K562 (cell line): Measurements from ENCODE around the gene BRPF1. TPM values are rescaled to one million over a fixed set of nuclear protein-coding genes. Genes with fewer than 3 reads are reported as not detected.

Source experiments
- ATAC-seq: fragments of 200-7000 bp; cut with Tn5 transposase; 3 replicates; pipeline ENCODE4 v1.9.1; 2020; ENCODE audit warnings: moderate library complexity
- BruUV-seq: library from RNA; stranded (reverse); fragments of 400-500 nt; replicated peaks from 2 replicates; lab custom pipeline; 2021; lab: Mats Ljungman, UMichigan
- CTCF ChIA-PET: fragments of 300-600 bp; formaldehyde crosslinking; extraction: SDS; loops from one replicate; lab custom pipeline; 2021; ENCODE audit warnings: low intra/inter-chr PET ratio; lab: Yijun Ruan, JAX
- POLR2A ChIA-PET: fragments of 300-600, 350-650 bp; sonication (Branson Sonifier 250); formaldehyde crosslinking; extraction: SDS; loops from one replicate; lab custom pipeline; 2021; ENCODE audit warnings: antibody characterized with exemption, inconsistent platforms; lab: Yijun Ruan, JAX
- DNase-seq, 4 experiments: peaks; one replicate each; pipeline versions ENCODE4 v3.0.0 to v3.0.0-alpha.2; 2011 to 2018; ENCODE audit warnings: low spot score in 3 of 4, mixed read lengths in 3 of 4; ENCODE audit errors: extremely low read depth in 1 of 4
- FAIRE-seq: peaks from 2 replicates; lab custom pipeline; 2011; peaks lifted over from hg19 to GRCh38; lab: Jason Lieb, UNC
- H2AFZ ChIP-seq: 2 replicates; pipeline ENCODE4 v1.6.0; 2011; ENCODE audit warnings: low read depth, low read length, control low read depth, inconsistent platforms
- H3K27ac ChIP-seq: fragments of 200-600 bp; 3 replicates; pipeline ENCODE4 v1.8.0; 2011; ENCODE audit warnings: low read depth, mild to moderate bottlenecking, control low read depth, inconsistent platforms, low read length, moderate library complexity, mixed read lengths; ENCODE audit errors: extremely low read depth
- H3K27me3 ChIP-seq, 2 experiments: fragments of 300-600 bp in 1 of 2; 2 replicates in 1 of 2; 3 replicates in 1 of 2; pipeline versions ENCODE4 v1.6.0 to v1.8.0; 2011; ENCODE audit warnings: inconsistent platforms in 2 of 2, low read length in 2 of 2, mild to moderate bottlenecking in 1 of 2, mixed read lengths in 1 of 2, moderate library complexity in 1 of 2; ENCODE audit not compliant: control insufficient read depth in 2 of 2, insufficient read depth in 2 of 2
- H3K36me3 ChIP-seq: fragments of 300-600 bp; 3 replicates; pipeline ENCODE4 v1.8.0; 2011; ENCODE audit warnings: mild to moderate bottlenecking, low read length, inconsistent platforms; ENCODE audit not compliant: control insufficient read depth, insufficient read depth
- H3K4me1 ChIP-seq, 2 experiments: fragments of 200-600 bp in 1 of 2; replicated peaks in 1 of 2; 2 replicates in 1 of 2; 3 replicates in 1 of 2; pipeline versions ENCODE4 v1.5.1 to v1.8.0; 2011; ENCODE audit warnings: inconsistent platforms in 2 of 2, low read length in 2 of 2, mild to moderate bottlenecking in 1 of 2, mixed read lengths in 1 of 2, moderate library complexity in 1 of 2; ENCODE audit not compliant: control insufficient read depth in 2 of 2, insufficient read depth in 2 of 2
- H3K4me2 ChIP-seq: 2 replicates; pipeline ENCODE4 v1.6.1; 2011; ENCODE audit warnings: low read length, control low read depth, inconsistent platforms, mixed read lengths; ENCODE audit not compliant: insufficient read depth
- H3K4me3 ChIP-seq: fragments of 200-600 bp; sonication (generic), shearing (Covaris generic); 2 replicates; pipeline ENCODE4 v1.5.1; 2016; ENCODE audit warnings: control low read depth, inconsistent platforms
- H3K79me2 ChIP-seq: fragments of 200-600 bp; 3 replicates; pipeline ENCODE4 v1.8.0; 2011; ENCODE audit warnings: low read length, inconsistent platforms; ENCODE audit not compliant: control insufficient read depth, insufficient read depth
- H3K9ac ChIP-seq, 2 experiments: 2 replicates each; pipeline versions ENCODE4 v1.6.0 to v1.6.1; 2011; ENCODE audit warnings: low read depth in 2 of 2, low read length in 2 of 2, control low read depth in 1 of 2, inconsistent platforms in 1 of 2, mild to moderate bottlenecking in 1 of 2, mixed read lengths in 1 of 2; ENCODE audit not compliant: insufficient read depth in 1 of 2
- H3K9me1 ChIP-seq: one replicate; pipeline ENCODE4 v1.6.0; 2011; ENCODE audit warnings: inconsistent platforms, mild to moderate bottlenecking, low read length, moderate library complexity; ENCODE audit not compliant: control insufficient read depth, insufficient read depth
- H3K9me3 ChIP-seq: replicated peaks from 2 replicates; pipeline ENCODE4 v1.5.1; 2011; ENCODE audit warnings: low read depth, low read length, inconsistent platforms; ENCODE audit not compliant: control insufficient read depth, insufficient read depth
- H4K20me1 ChIP-seq: replicated peaks from 2 replicates; pipeline ENCODE4 v1.6.1; 2011; ENCODE audit warnings: low read length, inconsistent platforms, mixed read lengths; ENCODE audit not compliant: control insufficient read depth, insufficient read depth
- BCOR ChIP-seq: fragments of 450-650 bp; IDR thresholded peaks from 2 replicates; pipeline ENCODE4 v1.6.1; 2016
- DMBX1 ChIP-seq: fragments of 250-450 bp; sonication (Bioruptor Pico); IDR thresholded peaks from 2 replicates; pipeline ENCODE4 v1.8.0; 2022; ENCODE audit warnings: inconsistent platforms, mild to moderate bottlenecking, moderate library complexity, borderline replicate concordance
- HNRNPL ChIP-seq: fragments of 200-400 bp; formaldehyde crosslinking; IDR thresholded peaks from 2 replicates; pipeline ENCODE4 v1.6.1; 2017; ENCODE audit warnings: low read depth, mild to moderate bottlenecking, low read length
- POLR2AphosphoS2 ChIP-seq: IDR thresholded peaks from 2 replicates; pipeline ENCODE4 v1.6.1; 2012; ENCODE audit warnings: low read length, improper control_type of control experiment
- RAD21 ChIP-seq, 2 experiments: fragments of 250-450 bp in 1 of 2; fragments of 450-650 bp in 1 of 2; sonication (Bioruptor Pico) in 1 of 2; formaldehyde crosslinking in 1 of 2; IDR thresholded peaks in 1 of 2; conservative IDR thresholded peaks in 1 of 2; 2 replicates each; pipeline versions ENCODE4 v1.4.0 to v1.8.0; 2020 to 2022; ENCODE audit warnings: mild to moderate bottlenecking in 2 of 2, moderate library complexity in 1 of 2
- SMAD4 ChIP-seq: fragments of 250-450 bp; sonication (Bioruptor Pico); conservative IDR thresholded peaks from 2 replicates; pipeline ENCODE4 v1.8.0; 2021; ENCODE audit warnings: inconsistent platforms, mild to moderate bottlenecking, moderate library complexity
- VEZF1 ChIP-seq: fragments of 200-800 bp; sonication (Bioruptor generic); IDR thresholded peaks from 2 replicates; pipeline ENCODE4 v1.6.1; 2017; ENCODE audit warnings: missing genetic modification characterization, missing compliant biosample characterization
- ZKSCAN8 ChIP-seq: fragments of 200-800 bp; sonication (Bioruptor generic); IDR thresholded peaks from 2 replicates; pipeline ENCODE4 v1.6.1; 2016; ENCODE audit warnings: missing genetic modification characterization, missing compliant biosample characterization
- ZNF699 ChIP-seq: fragments of 250-450 bp; sonication (Bioruptor Pico); IDR thresholded peaks from 2 replicates; pipeline ENCODE4 v1.8.0; 2021; ENCODE audit warnings: mild to moderate bottlenecking, moderate library complexity; ENCODE audit not compliant: insufficient replicate concordance
- ZNF764 ChIP-seq: fragments of 250-450 bp; sonication (Bioruptor Pico); IDR thresholded peaks from 2 replicates; pipeline ENCODE4 v1.4.0; 2020; ENCODE audit warnings: low read depth, mild to moderate bottlenecking, moderate library complexity
- ZNF766 ChIP-seq: fragments of 200-800 bp; sonication (Bioruptor generic); conservative IDR thresholded peaks from 2 replicates; pipeline ENCODE4 v1.6.1; 2016; ENCODE audit warnings: missing genetic modification characterization, missing compliant biosample characterization
- WGBS: fragments of 100-300 bp; shearing (Covaris generic); methylation state at CpG from one replicate; pipeline ENCODE4 v1.1.6; 2016; ENCODE audit warnings: low coverage, mixed read lengths; ENCODE audit not compliant: insufficient coverage; ENCODE audit errors: missing lambda C conversion rate; 5-methylcytosine and 5-hydroxymethylcytosine counted together
- in situ Hi-C: fragments of 300-500 bp; cut with MboI; formaldehyde crosslinking; loops from 4 replicates; pipeline ENCODE4 v1.15.0; 2018; ENCODE audit warnings: inconsistent platforms, mixed read lengths
- intact Hi-C: fragments of 100-400 bp; cut with micrococcal nuclease; formaldehyde crosslinking; loops from 2 replicates; pipeline ENCODE4 v1.14.2; 2022
- polyA plus RNA-seq, 8 experiments: library from polyadenylated mRNA; depleted of rRNA in 4 of 8; stranded (reverse) in 5 of 8; unstranded in 3 of 8; fragments of >200 nt; fragmentation: Nextera tagmentation in 2 of 8; fragmentation: Illumina TruSeq in 1 of 8; extraction: Ambion mirVana in 2 of 8; extraction: Trizol in 1 of 8; gene quantifications; 2 replicates each; pipeline versions ENCODE4 v1.2.1 to v1.2.3, GENCODE V29; 2011 to 2014; ENCODE audit warnings: inconsistent platforms in 1 of 8, missing spikeins in 1 of 8
- total RNA-seq, 7 experiments: library from RNA; depleted of rRNA in 6 of 7; stranded (reverse); fragments of >200 nt in 6 of 7; fragmentation: Illumina TruSeq in 2 of 7; extraction: Trizol in 2 of 7; gene quantifications; 2 replicates each; pipeline versions ENCODE4 v1.2.1 to v1.2.3, GENCODE V29; 2011 to 2021; ENCODE audit warnings: low replicate concordance in 1 of 7
- TF ChIP-seq, protein P1 (sequence below): sonication (generic); IDR thresholded peaks from 2 replicates; pipeline ENCODE4 v1.6.1; 2016
- TF ChIP-seq, protein P2 (sequence below): fragments of 250-450 bp; sonication (Bioruptor Pico); IDR thresholded peaks from 2 replicates; pipeline ENCODE4 v1.4.0; 2020

Gene BRPF1
- total and polyA plus RNA-seq, 9 of the 15 experiments (the other 6 are each of a cell fraction or from before 2014, with no cell fraction given), result 1.1 to 40.2 (median 23.5) TPM

DNA sequence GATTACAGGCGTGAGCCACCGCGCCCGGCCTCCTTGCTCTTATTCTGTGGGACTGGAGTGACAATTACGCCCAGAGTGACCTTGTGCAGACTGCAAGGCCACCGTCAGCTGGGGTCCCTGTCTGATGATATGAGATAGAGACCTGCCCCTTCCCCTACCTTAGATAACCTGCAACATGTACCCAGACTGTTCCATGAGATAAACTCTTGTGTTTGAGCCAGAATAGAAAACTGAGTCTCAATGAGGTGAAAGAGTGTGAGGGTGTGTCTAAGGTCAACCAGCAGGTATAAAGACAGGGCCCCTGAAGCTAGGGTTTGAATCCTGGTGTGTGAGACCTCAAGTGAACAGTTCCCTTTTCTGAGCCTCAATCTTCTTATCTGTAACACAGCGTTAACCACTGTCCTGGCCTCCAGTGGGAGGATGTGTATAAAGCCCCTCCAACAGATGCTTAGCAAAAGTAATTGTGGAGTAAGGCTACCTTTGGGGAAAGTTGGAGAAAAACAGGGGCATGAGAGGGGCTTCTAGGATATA, 54.7 kb downstream of the BRPF1 start (continued):
- TF ChIP-seq, protein P1, sequence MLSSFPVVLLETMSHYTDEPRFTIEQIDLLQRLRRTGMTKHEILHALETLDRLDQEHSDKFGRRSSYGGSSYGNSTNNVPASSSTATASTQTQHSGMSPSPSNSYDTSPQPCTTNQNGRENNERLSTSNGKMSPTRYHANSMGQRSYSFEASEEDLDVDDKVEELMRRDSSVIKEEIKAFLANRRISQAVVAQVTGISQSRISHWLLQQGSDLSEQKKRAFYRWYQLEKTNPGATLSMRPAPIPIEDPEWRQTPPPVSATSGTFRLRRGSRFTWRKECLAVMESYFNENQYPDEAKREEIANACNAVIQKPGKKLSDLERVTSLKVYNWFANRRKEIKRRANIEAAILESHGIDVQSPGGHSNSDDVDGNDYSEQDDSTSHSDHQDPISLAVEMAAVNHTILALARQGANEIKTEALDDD, result peak; percentile 62; the same call in 1 of the 2 replicates
- TF ChIP-seq ZKSCAN8 (CRISPR knock-in tag) (0 out of 2 replicates have a peak, but pooled peaks have one; percentile 18), ZNF699 (CRISPR knock-in tag) (no peak), BCOR (no peak; the same call in none of the 2 replicates)

GRCh38 chr3:9786825-9787669, 55.5 kb downstream of the BRPF1 start:
- peaks cover 43% of the 10 kb centered on the region in 2 experiments for H3K4me1 ChIP-seq
- no peak overlapping the region for H2AFZ ChIP-seq
- H3K9ac ChIP-seq, result peak overlapping the region; percentile 9 to 27; a peak in 2 of 4 replicates
- 63% methylated on average over 13 of the region's 13 CpGs for WGBS
- H4K20me1 ChIP-seq, result no peaks in the 10 kb centered on the region
- ChIA-PET CTCF (no interaction called here), POLR2A (interaction anchor here (0.5 to 2.0 kb wide), 4 partner anchors 9 to 942 kb away, joined by 3 to 12 read pairs (median 3); no protein-coding TSS in a partner anchor)
- in situ Hi-C loops (no loop called here), intact Hi-C loops (no loop called here)
- FAIRE-seq (peak; percentile 26), ATAC-seq (peak; percentile 70), DNase-seq (peak in 1 of 4 experiments; percentile 58)
- H3K27ac ChIP-seq, result peak overlapping the region; percentile 56
- no peaks in the 10 kb centered on the region for H3K9me1 ChIP-seq
- H3K4me2 ChIP-seq, result peak overlapping the region; percentile 63; the same call in 1 of the 2 replicates
- peaks cover 19% of the 10 kb centered on the region for H3K79me2 ChIP-seq
- H3K9me3 ChIP-seq, result no peaks in the 10 kb centered on the region
- H3K27me3 ChIP-seq, result no peaks in the 10 kb centered on the region
- BruUV-seq, result no TSS peak
- peaks cover 71% of the 10 kb centered on the region for H3K36me3 ChIP-seq
- H3K4me3 ChIP-seq, result no peak overlapping the region
- TF ChIP-seq ZNF764, result peak; percentile 96
- TF ChIP-seq RAD21 (CRISPR knock-in tag; conservative IDR thresholded peaks at IDR 0.05 in 1 of 2, IDR thresholded peaks at IDR 0.05 in 1 of 2), result 0 out of 4 replicates have a peak, but pooled peaks of 1 of the 2 experiments have one; percentile 2
- 0 out of 2 replicates have a peak, but pooled peaks have one; percentile 33 for TF ChIP-seq DMBX1 (CRISPR knock-in tag)
- peak; percentile 62; the same call in 1 of the 2 replicates for TF ChIP-seq HNRNPL
- TF ChIP-seq POLR2AphosphoS2, result peak; percentile 62
- TF ChIP-seq VEZF1 (CRISPR knock-in tag), result 0 out of 2 replicates have a peak, but pooled peaks have one; percentile 6
- TF ChIP-seq SMAD4, result 0 out of 2 replicates have a peak, but pooled peaks have one; percentile 18
- TF ChIP-seq, protein P2, sequence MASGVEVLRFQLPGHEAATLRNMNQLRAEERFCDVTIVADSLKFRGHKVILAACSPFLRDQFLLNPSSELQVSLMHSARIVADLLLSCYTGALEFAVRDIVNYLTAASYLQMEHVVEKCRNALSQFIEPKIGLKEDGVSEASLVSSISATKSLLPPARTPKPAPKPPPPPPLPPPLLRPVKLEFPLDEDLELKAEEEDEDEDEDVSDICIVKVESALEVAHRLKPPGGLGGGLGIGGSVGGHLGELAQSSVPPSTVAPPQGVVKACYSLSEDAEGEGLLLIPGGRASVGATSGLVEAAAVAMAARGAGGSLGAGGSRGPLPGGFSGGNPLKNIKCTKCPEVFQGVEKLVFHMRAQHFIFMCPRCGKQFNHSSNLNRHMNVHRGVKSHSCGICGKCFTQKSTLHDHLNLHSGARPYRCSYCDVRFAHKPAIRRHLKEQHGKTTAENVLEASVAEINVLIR, result no peak
- TF ChIP-seq ZNF766 (CRISPR knock-in tag), result 0 out of 2 replicates have a peak, but pooled peaks have one; percentile 11
